ENCODE data around the gene LRRC4C. TPM values are rescaled to one million over a fixed set of nuclear protein-coding genes. Genes with fewer than 3 reads are reported as not detected.

LRRC4C gene
- total RNA-seq, 1 experiment from 2014 or later: 0.72 TPM

DNA sequence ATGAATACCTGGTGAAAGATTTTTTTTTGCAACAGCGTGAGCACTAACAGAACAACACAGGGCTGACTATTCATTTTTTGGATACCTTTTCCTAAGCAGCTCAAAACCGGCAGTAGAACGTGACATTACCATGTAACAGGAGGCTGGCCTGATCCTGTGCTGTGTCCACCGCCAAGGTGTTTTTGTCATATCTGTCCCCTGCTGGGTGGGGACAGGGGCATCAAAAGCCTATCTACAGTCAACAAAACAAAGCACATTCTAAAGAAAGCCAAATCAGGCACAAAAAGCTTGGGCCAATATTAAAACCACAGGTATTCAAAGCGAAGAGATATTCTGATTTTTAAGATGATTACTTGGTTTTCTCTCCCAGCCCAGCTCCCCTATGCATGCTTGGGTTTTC is 151.2 kb downstream of the LRRC4C start:
- no peak for ATAC-seq
- peaks cover 5% of the 10 kb centered on the region for H3K36me3 Mint-ChIP-seq

More for the DNA sequence above, 151.2 kb downstream of the LRRC4C start:
- Mint-ChIP-seq H3K9me3 (peaks cover 12% of the 10 kb centered on the region), H3K27ac (no peak overlapping the region), H3K4me1 (peaks cover 32% of the 10 kb centered on the region), H3K4me3 (no peak overlapping the region), H3K27me3 (ENCODE audit: low read depth) (peaks cover 4% of the 10 kb centered on the region; the same call in 1 of the 2 replicates)
- DNase-seq (ENCODE audit: low spot score): no peak
- ChIA-PET CTCF (no interaction called here), POLR2A (no interaction called here)
- TF ChIP-seq, protein P1, sequence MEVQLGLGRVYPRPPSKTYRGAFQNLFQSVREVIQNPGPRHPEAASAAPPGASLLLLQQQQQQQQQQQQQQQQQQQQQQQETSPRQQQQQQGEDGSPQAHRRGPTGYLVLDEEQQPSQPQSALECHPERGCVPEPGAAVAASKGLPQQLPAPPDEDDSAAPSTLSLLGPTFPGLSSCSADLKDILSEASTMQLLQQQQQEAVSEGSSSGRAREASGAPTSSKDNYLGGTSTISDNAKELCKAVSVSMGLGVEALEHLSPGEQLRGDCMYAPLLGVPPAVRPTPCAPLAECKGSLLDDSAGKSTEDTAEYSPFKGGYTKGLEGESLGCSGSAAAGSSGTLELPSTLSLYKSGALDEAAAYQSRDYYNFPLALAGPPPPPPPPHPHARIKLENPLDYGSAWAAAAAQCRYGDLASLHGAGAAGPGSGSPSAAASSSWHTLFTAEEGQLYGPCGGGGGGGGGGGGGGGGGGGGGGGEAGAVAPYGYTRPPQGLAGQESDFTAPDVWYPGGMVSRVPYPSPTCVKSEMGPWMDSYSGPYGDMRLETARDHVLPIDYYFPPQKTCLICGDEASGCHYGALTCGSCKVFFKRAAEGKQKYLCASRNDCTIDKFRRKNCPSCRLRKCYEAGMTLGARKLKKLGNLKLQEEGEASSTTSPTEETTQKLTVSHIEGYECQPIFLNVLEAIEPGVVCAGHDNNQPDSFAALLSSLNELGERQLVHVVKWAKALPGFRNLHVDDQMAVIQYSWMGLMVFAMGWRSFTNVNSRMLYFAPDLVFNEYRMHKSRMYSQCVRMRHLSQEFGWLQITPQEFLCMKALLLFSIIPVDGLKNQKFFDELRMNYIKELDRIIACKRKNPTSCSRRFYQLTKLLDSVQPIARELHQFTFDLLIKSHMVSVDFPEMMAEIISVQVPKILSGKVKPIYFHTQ (CRISPR knock-in tag; IDR thresholded peaks at IDR 0.05): no peak
- TF ChIP-seq, protein P2, sequence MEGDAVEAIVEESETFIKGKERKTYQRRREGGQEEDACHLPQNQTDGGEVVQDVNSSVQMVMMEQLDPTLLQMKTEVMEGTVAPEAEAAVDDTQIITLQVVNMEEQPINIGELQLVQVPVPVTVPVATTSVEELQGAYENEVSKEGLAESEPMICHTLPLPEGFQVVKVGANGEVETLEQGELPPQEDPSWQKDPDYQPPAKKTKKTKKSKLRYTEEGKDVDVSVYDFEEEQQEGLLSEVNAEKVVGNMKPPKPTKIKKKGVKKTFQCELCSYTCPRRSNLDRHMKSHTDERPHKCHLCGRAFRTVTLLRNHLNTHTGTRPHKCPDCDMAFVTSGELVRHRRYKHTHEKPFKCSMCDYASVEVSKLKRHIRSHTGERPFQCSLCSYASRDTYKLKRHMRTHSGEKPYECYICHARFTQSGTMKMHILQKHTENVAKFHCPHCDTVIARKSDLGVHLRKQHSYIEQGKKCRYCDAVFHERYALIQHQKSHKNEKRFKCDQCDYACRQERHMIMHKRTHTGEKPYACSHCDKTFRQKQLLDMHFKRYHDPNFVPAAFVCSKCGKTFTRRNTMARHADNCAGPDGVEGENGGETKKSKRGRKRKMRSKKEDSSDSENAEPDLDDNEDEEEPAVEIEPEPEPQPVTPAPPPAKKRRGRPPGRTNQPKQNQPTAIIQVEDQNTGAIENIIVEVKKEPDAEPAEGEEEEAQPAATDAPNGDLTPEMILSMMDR (IDR thresholded peaks at IDR 0.05): no peak
- TF ChIP-seq MXD4 (CRISPR knock-in tag; IDR thresholded peaks at IDR 0.05; ENCODE audit: borderline replicate concordance) (no peak), CREM (CRISPR knock-in tag; IDR thresholded peaks at IDR 0.05) (no peak), ZNF121 (CRISPR knock-in tag; IDR thresholded peaks at IDR 0.05) (no peak), TCF7 (CRISPR knock-in tag; IDR thresholded peaks at IDR 0.05; ENCODE audit: low read depth) (no peak), ZBTB21 (CRISPR knock-in tag; IDR thresholded peaks at IDR 0.05; ENCODE audit: borderline replicate concordance) (no peak), SMAD3 (CRISPR knock-in tag; IDR thresholded peaks at IDR 0.05; ENCODE audit: borderline replicate concordance) (no peak), CREB1 (CRISPR knock-in tag; IDR thresholded peaks at IDR 0.05) (no peak), ZNF423 (CRISPR knock-in tag; IDR thresholded peaks at IDR 0.05) (no peak), GTF2I (CRISPR knock-in tag; conservative IDR thresholded peaks at IDR 0.05) (no peak), ESRRA (CRISPR knock-in tag; IDR thresholded peaks at IDR 0.05; ENCODE audit: borderline replicate concordance) (no peak), ZNF232 (CRISPR knock-in tag; IDR thresholded peaks at IDR 0.05) (no peak), OVOL2 (CRISPR knock-in tag; IDR thresholded peaks at IDR 0.05; ENCODE audit: borderline replicate concordance) (no peak)
- TF ChIP-seq, protein P3, sequence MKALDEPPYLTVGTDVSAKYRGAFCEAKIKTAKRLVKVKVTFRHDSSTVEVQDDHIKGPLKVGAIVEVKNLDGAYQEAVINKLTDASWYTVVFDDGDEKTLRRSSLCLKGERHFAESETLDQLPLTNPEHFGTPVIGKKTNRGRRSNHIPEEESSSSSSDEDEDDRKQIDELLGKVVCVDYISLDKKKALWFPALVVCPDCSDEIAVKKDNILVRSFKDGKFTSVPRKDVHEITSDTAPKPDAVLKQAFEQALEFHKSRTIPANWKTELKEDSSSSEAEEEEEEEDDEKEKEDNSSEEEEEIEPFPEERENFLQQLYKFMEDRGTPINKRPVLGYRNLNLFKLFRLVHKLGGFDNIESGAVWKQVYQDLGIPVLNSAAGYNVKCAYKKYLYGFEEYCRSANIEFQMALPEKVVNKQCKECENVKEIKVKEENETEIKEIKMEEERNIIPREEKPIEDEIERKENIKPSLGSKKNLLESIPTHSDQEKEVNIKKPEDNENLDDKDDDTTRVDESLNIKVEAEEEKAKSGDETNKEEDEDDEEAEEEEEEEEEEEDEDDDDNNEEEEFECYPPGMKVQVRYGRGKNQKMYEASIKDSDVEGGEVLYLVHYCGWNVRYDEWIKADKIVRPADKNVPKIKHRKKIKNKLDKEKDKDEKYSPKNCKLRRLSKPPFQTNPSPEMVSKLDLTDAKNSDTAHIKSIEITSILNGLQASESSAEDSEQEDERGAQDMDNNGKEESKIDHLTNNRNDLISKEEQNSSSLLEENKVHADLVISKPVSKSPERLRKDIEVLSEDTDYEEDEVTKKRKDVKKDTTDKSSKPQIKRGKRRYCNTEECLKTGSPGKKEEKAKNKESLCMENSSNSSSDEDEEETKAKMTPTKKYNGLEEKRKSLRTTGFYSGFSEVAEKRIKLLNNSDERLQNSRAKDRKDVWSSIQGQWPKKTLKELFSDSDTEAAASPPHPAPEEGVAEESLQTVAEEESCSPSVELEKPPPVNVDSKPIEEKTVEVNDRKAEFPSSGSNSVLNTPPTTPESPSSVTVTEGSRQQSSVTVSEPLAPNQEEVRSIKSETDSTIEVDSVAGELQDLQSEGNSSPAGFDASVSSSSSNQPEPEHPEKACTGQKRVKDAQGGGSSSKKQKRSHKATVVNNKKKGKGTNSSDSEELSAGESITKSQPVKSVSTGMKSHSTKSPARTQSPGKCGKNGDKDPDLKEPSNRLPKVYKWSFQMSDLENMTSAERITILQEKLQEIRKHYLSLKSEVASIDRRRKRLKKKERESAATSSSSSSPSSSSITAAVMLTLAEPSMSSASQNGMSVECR (CRISPR knock-in tag; IDR thresholded peaks at IDR 0.05; ENCODE audit: borderline replicate concordance): no peak
- TF ChIP-seq, protein P4, sequence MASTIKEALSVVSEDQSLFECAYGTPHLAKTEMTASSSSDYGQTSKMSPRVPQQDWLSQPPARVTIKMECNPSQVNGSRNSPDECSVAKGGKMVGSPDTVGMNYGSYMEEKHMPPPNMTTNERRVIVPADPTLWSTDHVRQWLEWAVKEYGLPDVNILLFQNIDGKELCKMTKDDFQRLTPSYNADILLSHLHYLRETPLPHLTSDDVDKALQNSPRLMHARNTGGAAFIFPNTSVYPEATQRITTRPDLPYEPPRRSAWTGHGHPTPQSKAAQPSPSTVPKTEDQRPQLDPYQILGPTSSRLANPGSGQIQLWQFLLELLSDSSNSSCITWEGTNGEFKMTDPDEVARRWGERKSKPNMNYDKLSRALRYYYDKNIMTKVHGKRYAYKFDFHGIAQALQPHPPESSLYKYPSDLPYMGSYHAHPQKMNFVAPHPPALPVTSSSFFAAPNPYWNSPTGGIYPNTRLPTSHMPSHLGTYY (CRISPR knock-in tag; IDR thresholded peaks at IDR 0.05): no peak
